PC-3 (cell line): ENCODE results near the gene RABEPK. TPM values are rescaled to one million over a fixed set of nuclear protein-coding genes. Genes with fewer than 3 reads are reported as not detected.

Source experiments
- ATAC-seq: fragments of 200-7000 bp; cut with Tn5 transposase; 2 replicates; pipeline ENCODE4 v1.9.1; 2020; ENCODE audit warnings: mild to moderate bottlenecking, moderate library complexity
- BruUV-seq: library from RNA; stranded (reverse); fragments of 400-500 nt; replicated peaks from 2 replicates; lab custom pipeline; 2021; lab: Mats Ljungman, UMichigan
- CTCF ChIA-PET: fragments of 300-600 bp; sonication (Branson Sonifier 250); formaldehyde crosslinking; loops from one replicate; lab custom pipeline; 2022; ENCODE audit warnings: antibody characterized with exemption; lab: Charles Lee
- POLR2A ChIA-PET: fragments of 300-600 bp; sonication (Branson Sonifier 250); formaldehyde crosslinking; loops from one replicate; lab custom pipeline; 2022; ENCODE audit warnings: antibody characterized with exemption; ENCODE audit not compliant: unreplicated experiment; lab: Charles Lee
- DNase-seq: peaks from one replicate; pipeline ENCODE4 v3.0.0-alpha.2; 2015
- H2AFZ ChIP-seq: fragments of 300-600 bp; sonication (generic); 2 replicates; pipeline ENCODE4 v1.6.0; 2016; ENCODE audit warnings: antibody characterized with exemption, low read length
- H3F3A ChIP-seq: fragments of 300-600 bp; sonication (generic); one replicate; pipeline ENCODE4 v1.6.0; 2017; ENCODE audit warnings: antibody characterized with exemption, low read length, control low read depth, mild to moderate bottlenecking; ENCODE audit not compliant: unreplicated experiment
- H3K27ac ChIP-seq: fragments of 300-600 bp; sonication (generic); 2 replicates; pipeline ENCODE4 v1.5.1; 2016; ENCODE audit warnings: mild to moderate bottlenecking, low read length
- H3K27me3 ChIP-seq: fragments of 300-600 bp; sonication (generic); 2 replicates; pipeline ENCODE4 v1.6.1; 2016; ENCODE audit warnings: low read length, mixed read lengths
- H3K36me3 ChIP-seq: fragments of 300-600 bp; sonication (generic); 2 replicates; pipeline ENCODE4 v1.6.1; 2016; ENCODE audit warnings: low read depth, mixed run types, low read length, mixed read lengths
- H3K4me1 ChIP-seq: fragments of 300-600 bp; sonication (generic); 2 replicates; pipeline ENCODE4 v1.5.1; 2016; ENCODE audit warnings: low read length; ENCODE audit not compliant: insufficient read depth
- H3K4me2 ChIP-seq: fragments of 300-600 bp; sonication (generic); 2 replicates; pipeline ENCODE4 v1.6.0; 2016; ENCODE audit warnings: low read length
- H3K4me3 ChIP-seq: fragments of 300-600 bp; sonication (generic); 2 replicates; pipeline ENCODE4 v1.5.1; 2016; ENCODE audit warnings: mild to moderate bottlenecking, low read length, mixed read lengths
- H3K79me2 ChIP-seq: fragments of 300-600 bp; sonication (generic); 2 replicates; pipeline ENCODE4 v1.6.1; 2017; ENCODE audit warnings: low read length, mixed read lengths
- H3K9ac ChIP-seq: fragments of 300-600 bp; sonication (generic); 2 replicates; pipeline ENCODE4 v1.6.0; 2016; ENCODE audit warnings: mild to moderate bottlenecking, low read length
- H3K9me2 ChIP-seq: fragments of 300-600 bp; sonication (generic); replicated peaks from 2 replicates; pipeline ENCODE4 v1.6.1; 2016; ENCODE audit warnings: mixed run types, low read length, mixed read lengths
- H3K9me3 ChIP-seq: fragments of 300-600 bp; sonication (generic); 2 replicates; pipeline ENCODE4 v1.6.1; 2016; ENCODE audit warnings: low read length, mixed read lengths
- H4K20me1 ChIP-seq: fragments of 300-600 bp; sonication (generic); 2 replicates; pipeline ENCODE4 v1.6.1; 2016; ENCODE audit warnings: low read length, mixed read lengths
- EZH2 ChIP-seq: fragments of 300-600 bp; sonication (generic); IDR thresholded peaks from one replicate; pipeline ENCODE4 v1.6.1; 2017; ENCODE audit warnings: antibody characterized with exemption, mild to moderate bottlenecking, low read length; ENCODE audit not compliant: unreplicated experiment
- EZH2phosphoT487 ChIP-seq: fragments of 300-600 bp; sonication (generic); IDR thresholded peaks from 2 replicates; pipeline ENCODE4 v1.6.1; 2018; ENCODE audit warnings: mild to moderate bottlenecking, antibody characterized with exemption, low read length, borderline replicate concordance
- intact Hi-C: fragments of 100-400 bp; cut with micrococcal nuclease; formaldehyde crosslinking; loops from 2 replicates; pipeline ENCODE4 v1.9.0; 2023
- total RNA-seq: library from RNA; depleted of rRNA; stranded (reverse); fragments of >200 nt; gene quantifications from 2 replicates; pipeline ENCODE4 v1.2.3, GENCODE V29; 2014
- TF ChIP-seq, protein P1 (sequence below): fragments of 300-600 bp; sonication (generic); conservative IDR thresholded peaks from 2 replicates; pipeline ENCODE4 v1.5.1; 2017; ENCODE audit warnings: antibody characterized with exemption, low read depth, mild to moderate bottlenecking, low read length

Gene RABEPK
- total RNA-seq, 1 experiment from 2014 or later = 27.8 TPM

DNA sequence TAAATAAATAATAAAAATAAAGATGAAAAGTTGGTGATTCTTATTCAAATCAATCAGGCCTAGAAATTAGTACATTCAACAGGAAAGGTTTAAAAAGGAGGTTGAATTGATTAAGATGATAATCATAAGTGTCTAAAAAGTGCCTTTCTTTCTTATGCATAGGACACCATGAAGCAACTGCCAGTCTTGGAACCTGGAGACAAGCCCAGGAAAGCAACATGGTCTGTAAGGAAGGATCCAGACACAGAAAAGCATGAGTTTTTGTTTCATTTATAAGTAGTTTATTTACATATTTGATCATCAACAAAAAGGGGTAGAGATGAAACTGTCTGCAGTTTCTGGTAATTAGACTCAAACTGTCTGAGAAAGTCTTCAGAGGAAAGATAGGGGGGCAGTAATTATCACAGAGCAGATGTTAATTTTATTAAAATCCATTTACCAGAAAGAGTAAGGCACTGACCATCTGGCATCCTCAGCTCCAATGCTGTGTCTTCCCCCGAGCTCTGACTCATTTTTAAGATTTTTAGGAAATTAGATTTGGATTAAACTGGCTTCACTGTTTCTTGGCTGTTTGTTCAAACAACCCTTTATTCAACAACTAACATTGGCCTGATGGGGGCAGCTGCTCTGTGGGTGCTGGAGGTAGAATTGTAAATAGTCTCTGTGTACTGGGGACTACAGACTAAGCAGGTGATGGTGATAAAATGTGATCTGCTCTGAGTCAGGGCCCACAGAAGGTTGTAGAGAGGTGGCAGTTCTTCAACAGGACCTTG lies 2.7 kb downstream of the RABEPK start:
- ATAC-seq (no peak), DNase-seq (no peak)
- no peak overlapping the region for H3K4me2 ChIP-seq
- H3K4me3 ChIP-seq = no peak overlapping the region
- no peaks in the 10 kb centered on the region for H4K20me1 ChIP-seq
- H3K27me3 ChIP-seq = no peaks in the 10 kb centered on the region
- no peaks in the 10 kb centered on the region for H3K9me2 ChIP-seq
- no peak overlapping the region for H2AFZ ChIP-seq
- H3K79me2 ChIP-seq = peaks cover 10% of the 10 kb centered on the region
- BruUV-seq = no TSS peak
- peaks cover 9% of the 10 kb centered on the region for H3K4me1 ChIP-seq
- CTCF ChIA-PET = no interaction called here
- no peak overlapping the region for H3K27ac ChIP-seq
- H3F3A ChIP-seq = no peaks in the 10 kb centered on the region
- H3K9me3 ChIP-seq = no peaks in the 10 kb centered on the region
- intact Hi-C loops = no loop called here
- POLR2A ChIA-PET = no interaction called here
- no peak for TF ChIP-seq EZH2
- no peak for TF ChIP-seq EZH2phosphoT487
- TF ChIP-seq, protein P1, sequence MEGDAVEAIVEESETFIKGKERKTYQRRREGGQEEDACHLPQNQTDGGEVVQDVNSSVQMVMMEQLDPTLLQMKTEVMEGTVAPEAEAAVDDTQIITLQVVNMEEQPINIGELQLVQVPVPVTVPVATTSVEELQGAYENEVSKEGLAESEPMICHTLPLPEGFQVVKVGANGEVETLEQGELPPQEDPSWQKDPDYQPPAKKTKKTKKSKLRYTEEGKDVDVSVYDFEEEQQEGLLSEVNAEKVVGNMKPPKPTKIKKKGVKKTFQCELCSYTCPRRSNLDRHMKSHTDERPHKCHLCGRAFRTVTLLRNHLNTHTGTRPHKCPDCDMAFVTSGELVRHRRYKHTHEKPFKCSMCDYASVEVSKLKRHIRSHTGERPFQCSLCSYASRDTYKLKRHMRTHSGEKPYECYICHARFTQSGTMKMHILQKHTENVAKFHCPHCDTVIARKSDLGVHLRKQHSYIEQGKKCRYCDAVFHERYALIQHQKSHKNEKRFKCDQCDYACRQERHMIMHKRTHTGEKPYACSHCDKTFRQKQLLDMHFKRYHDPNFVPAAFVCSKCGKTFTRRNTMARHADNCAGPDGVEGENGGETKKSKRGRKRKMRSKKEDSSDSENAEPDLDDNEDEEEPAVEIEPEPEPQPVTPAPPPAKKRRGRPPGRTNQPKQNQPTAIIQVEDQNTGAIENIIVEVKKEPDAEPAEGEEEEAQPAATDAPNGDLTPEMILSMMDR = no peak
- no peak overlapping the region for H3K9ac ChIP-seq
- H3K36me3 ChIP-seq = peaks cover 6% of the 10 kb centered on the region

DNA sequence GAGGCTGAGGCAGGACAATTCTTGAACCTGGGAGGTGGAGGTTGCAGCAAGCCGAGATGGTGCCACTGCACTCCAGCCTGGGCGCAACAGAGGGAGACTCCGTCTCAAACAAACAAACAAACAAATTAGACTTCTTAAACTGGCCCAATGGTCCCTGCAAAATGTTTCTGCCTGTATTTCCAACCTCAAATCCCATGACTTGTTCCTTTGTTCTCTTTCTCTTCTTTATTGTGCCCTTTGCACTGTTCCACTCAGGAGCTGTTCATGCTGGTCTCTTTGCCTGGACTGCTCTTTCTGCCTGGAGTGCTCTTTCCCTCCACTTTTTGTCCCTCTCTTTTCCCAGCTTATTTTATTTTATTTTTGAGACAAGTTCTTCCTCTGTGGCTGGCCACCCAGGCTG lies 4.1 kb downstream of the RABEPK start:
- POLR2A ChIA-PET = no interaction called here
- intact Hi-C loops = no loop called here
- no peaks in the 10 kb centered on the region for H3K27me3 ChIP-seq
- no peak overlapping the region for H3K27ac ChIP-seq
- no peak for TF ChIP-seq EZH2
- no peak for TF ChIP-seq EZH2phosphoT487
- TF ChIP-seq, protein P1 = no peak
- H2AFZ ChIP-seq = no peak overlapping the region
- no TSS peak for BruUV-seq
- H3K79me2 ChIP-seq = peaks cover 10% of the 10 kb centered on the region
- no peak overlapping the region for H3K4me3 ChIP-seq
- no peaks in the 10 kb centered on the region for H3K9me3 ChIP-seq
- peaks cover 6% of the 10 kb centered on the region for H3K36me3 ChIP-seq
- CTCF ChIA-PET = no interaction called here
- H3F3A ChIP-seq = no peaks in the 10 kb centered on the region
- no peak for ATAC-seq
- H3K4me1 ChIP-seq = peaks cover 9% of the 10 kb centered on the region
- H3K4me2 ChIP-seq = no peak overlapping the region
- no peaks in the 10 kb centered on the region for H3K9me2 ChIP-seq
- DNase-seq = no peak
- no peaks in the 10 kb centered on the region for H4K20me1 ChIP-seq
- H3K9ac ChIP-seq = no peak overlapping the region

DNA sequence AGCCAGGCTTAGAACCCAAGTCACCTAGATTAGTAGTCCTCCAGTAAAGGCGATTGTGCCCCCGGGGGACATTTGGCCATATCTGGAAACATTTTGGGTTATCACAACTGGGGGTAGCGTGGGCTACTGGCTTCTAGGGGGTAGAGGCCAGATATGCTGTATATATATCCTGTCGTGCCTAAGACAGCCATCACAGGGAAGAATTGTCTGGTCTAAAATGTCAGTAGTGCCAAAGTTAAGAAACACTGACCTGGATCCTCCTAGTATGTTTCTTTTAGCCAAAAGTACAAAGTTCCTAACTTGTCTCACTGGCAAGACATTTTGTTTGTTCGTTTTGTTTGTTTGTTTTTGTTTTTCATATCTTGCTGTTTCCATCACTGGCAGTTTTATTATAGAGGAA lies 13.8 kb downstream of the RABEPK start:
- TF ChIP-seq, protein P1 = no peak
- TF ChIP-seq EZH2phosphoT487 (no peak), EZH2 (no peak)
- intact Hi-C loops = no loop called here
- ChIA-PET CTCF (no interaction called here), POLR2A (no interaction called here)
- DNase-seq (no peak), ATAC-seq (no peak)
- Histone ChIP-seq H3K36me3 (no peaks in the 10 kb centered on the region), H3K4me2 (no peak overlapping the region), H3K27me3 (no peaks in the 10 kb centered on the region), H3K9ac (no peak overlapping the region), H3K9me2 (no peaks in the 10 kb centered on the region), H4K20me1 (no peaks in the 10 kb centered on the region), H3K9me3 (no peaks in the 10 kb centered on the region), H3F3A (no peaks in the 10 kb centered on the region), H3K79me2 (no peaks in the 10 kb centered on the region), H3K4me1 (no peaks in the 10 kb centered on the region), H3K27ac (no peak overlapping the region), H3K4me3 (no peak overlapping the region), H2AFZ (no peak overlapping the region)
- BruUV-seq = no TSS peak
